SK-N-SH treated with all-trans-retinoic acid at 6 μM for 48 hours (cell line): ENCODE results near the gene ARMH1.

Source experiments
- ATAC-seq: fragments of 200-7000 bp; cut with Tn5 transposase; 3 replicates; pipeline ENCODE4 v1.9.1; 2020; ENCODE audit warnings: mild to moderate bottlenecking, moderate library complexity
- ARNTL ChIP-seq: fragments of 450-650 bp; formaldehyde crosslinking; IDR thresholded peaks from 2 replicates; pipeline ENCODE4 v1.5.0; 2020; ENCODE audit warnings: low read depth, mild to moderate bottlenecking, moderate library complexity, borderline replicate concordance
- BACH2 ChIP-seq: fragments of 250-450 bp; sonication (Bioruptor Pico); IDR thresholded peaks from 2 replicates; pipeline ENCODE4 v1.9.0; 2021; ENCODE audit warnings: mild to moderate bottlenecking, borderline replicate concordance
- CREB5 ChIP-seq: fragments of 250-450 bp; sonication (Bioruptor Pico); IDR thresholded peaks from 2 replicates; pipeline ENCODE4 v1.5.1; 2020; ENCODE audit warnings: low read depth, mild to moderate bottlenecking, moderate library complexity
- CSDC2 ChIP-seq: fragments of 250-450 bp; sonication (Bioruptor Pico); IDR thresholded peaks from 2 replicates; pipeline ENCODE4 v1.5.0; 2020; ENCODE audit warnings: mild to moderate bottlenecking, moderate library complexity
- CSRNP3 ChIP-seq: fragments of 250-450 bp; sonication (Bioruptor Pico); IDR thresholded peaks from 2 replicates; pipeline ENCODE4 v1.5.1; 2021; ENCODE audit warnings: mild to moderate bottlenecking, moderate library complexity
- ESRRG ChIP-seq: fragments of 250-450 bp; sonication (Bioruptor Pico); IDR thresholded peaks from 2 replicates; pipeline ENCODE4 v1.6.1; 2021; ENCODE audit warnings: mild to moderate bottlenecking
- GLIS3 ChIP-seq: fragments of 250-450 bp; sonication (Bioruptor Pico); IDR thresholded peaks from 2 replicates; pipeline ENCODE4 v1.5.0; 2020; ENCODE audit warnings: mild to moderate bottlenecking, moderate library complexity
- ISL1 ChIP-seq: fragments of 250-450 bp; sonication (Bioruptor Pico); IDR thresholded peaks from 2 replicates; pipeline ENCODE4 v2.1.2; 2022; ENCODE audit warnings: mild to moderate bottlenecking, moderate library complexity
- OSR1 ChIP-seq: fragments of 250-450 bp; sonication (Bioruptor Pico); IDR thresholded peaks from 2 replicates; pipeline ENCODE4 v1.8.0; 2022; ENCODE audit warnings: moderate library complexity, mild to moderate bottlenecking, inconsistent platforms
- PATZ1 ChIP-seq: fragments of 250-450 bp; sonication (Bioruptor Pico); IDR thresholded peaks from 2 replicates; pipeline ENCODE4 v1.8.0; 2020; ENCODE audit warnings: mild to moderate bottlenecking, moderate library complexity, borderline replicate concordance
- POU6F1 ChIP-seq: fragments of 250-450 bp; sonication (Bioruptor Pico); IDR thresholded peaks from 2 replicates; pipeline ENCODE4 v1.8.0; 2021; ENCODE audit warnings: low read depth, mild to moderate bottlenecking, moderate library complexity, borderline replicate concordance
- PPARA ChIP-seq: fragments of 250-450 bp; sonication (Bioruptor Pico); IDR thresholded peaks from 2 replicates; pipeline ENCODE4 v1.5.0; 2020; ENCODE audit warnings: mild to moderate bottlenecking, borderline replicate concordance
- RARB ChIP-seq: fragments of 250-450 bp; sonication (Bioruptor Pico); IDR thresholded peaks from 2 replicates; pipeline ENCODE4 v1.8.0; 2021; ENCODE audit warnings: mild to moderate bottlenecking, moderate library complexity
- SNAI2 ChIP-seq: fragments of 250-450 bp; sonication (Bioruptor Pico); IDR thresholded peaks from 2 replicates; pipeline ENCODE4 v1.5.0; 2020; ENCODE audit warnings: mild to moderate bottlenecking, moderate library complexity
- TCF4 ChIP-seq: fragments of 250-450 bp; sonication (Bioruptor Pico); IDR thresholded peaks from 2 replicates; pipeline ENCODE4 v1.8.0; 2021; ENCODE audit warnings: mild to moderate bottlenecking, moderate library complexity, borderline replicate concordance
- TOX ChIP-seq: fragments of 250-450 bp; sonication (Bioruptor Pico); IDR thresholded peaks from 2 replicates; pipeline ENCODE4 v1.8.0; 2021; ENCODE audit warnings: mild to moderate bottlenecking, moderate library complexity, borderline replicate concordance
- TSHZ2 ChIP-seq: fragments of 250-450 bp; sonication (Bioruptor Pico); IDR thresholded peaks from 2 replicates; pipeline ENCODE4 v1.5.0; 2020; ENCODE audit warnings: mild to moderate bottlenecking, moderate library complexity
- ZC3H10 ChIP-seq: fragments of 250-450 bp; sonication (Bioruptor Pico); IDR thresholded peaks from 2 replicates; pipeline ENCODE4 v1.5.1; 2021; ENCODE audit warnings: mild to moderate bottlenecking, moderate library complexity
- ZFP3 ChIP-seq: fragments of 250-450 bp; sonication (Bioruptor Pico); IDR thresholded peaks from 2 replicates; pipeline ENCODE4 v1.5.0; 2020; ENCODE audit warnings: mild to moderate bottlenecking, moderate library complexity
- ZFP30 ChIP-seq: fragments of 450-650 bp; formaldehyde crosslinking; IDR thresholded peaks from 2 replicates; pipeline ENCODE4 v1.5.0; 2022; ENCODE audit warnings: mild to moderate bottlenecking, moderate library complexity
- ZNF565 ChIP-seq: fragments of 450-650 bp; formaldehyde crosslinking; conservative IDR thresholded peaks from 2 replicates; pipeline ENCODE4 v1.5.0; 2020; ENCODE audit warnings: low read depth, mild to moderate bottlenecking, moderate library complexity
- ZNF70 ChIP-seq: fragments of 450-650 bp; formaldehyde crosslinking; IDR thresholded peaks from 2 replicates; pipeline ENCODE4 v1.5.0; 2020; ENCODE audit warnings: mild to moderate bottlenecking, moderate library complexity
- ZNF8 ChIP-seq: fragments of 450-650 bp; formaldehyde crosslinking; IDR thresholded peaks from 2 replicates; pipeline ENCODE4 v1.5.0; 2020; ENCODE audit warnings: mild to moderate bottlenecking, moderate library complexity

The ARMH1 gene

GRCh38 chr1:44677201-44677766, 2.8 kb downstream of the ARMH1 start:
- TF ChIP-seq TSHZ2 (CRISPR knock-in tag) (no peak), CSDC2 (CRISPR knock-in tag) (no peak), SNAI2 (no peak), ZNF565 (CRISPR knock-in tag) (no peak), POU6F1 (CRISPR knock-in tag) (no peak), ZNF8 (CRISPR knock-in tag) (no peak), TCF4 (no peak), ESRRG (CRISPR knock-in tag) (no peak), BACH2 (CRISPR knock-in tag) (no peak), RARB (no peak), PPARA (CRISPR knock-in tag) (no peak), ZNF70 (no peak), ARNTL (CRISPR knock-in tag) (no peak), ZFP3 (CRISPR knock-in tag) (no peak), CREB5 (no peak), TOX (CRISPR knock-in tag) (no peak), ZC3H10 (CRISPR knock-in tag) (no peak)
- no peak for ATAC-seq

GRCh38 chr1:44678120-44678519, 3.6 kb downstream of the ARMH1 start:
- no peak for TF ChIP-seq ISL1 (CRISPR knock-in tag)
- TF ChIP-seq OSR1 (CRISPR knock-in tag) = no peak
- TF ChIP-seq ZNF8 (CRISPR knock-in tag) = no peak
- no peak for TF ChIP-seq CSRNP3
- no peak for TF ChIP-seq ZFP30
- TF ChIP-seq BACH2 (CRISPR knock-in tag) = no peak
- TF ChIP-seq ZC3H10 (CRISPR knock-in tag) = no peak
- no peak for TF ChIP-seq GLIS3 (CRISPR knock-in tag)
- no peak for TF ChIP-seq RARB
- ATAC-seq = no peak

GRCh38 chr1:44678626-44679025, 4.1 kb downstream of the ARMH1 start:
- ATAC-seq = no peak
- no peak for TF ChIP-seq RARB
- no peak for TF ChIP-seq ZC3H10 (CRISPR knock-in tag)
- no peak for TF ChIP-seq PATZ1 (CRISPR knock-in tag)
- no peak for TF ChIP-seq SNAI2
- no peak for TF ChIP-seq ZFP30
- no peak for TF ChIP-seq ZNF8 (CRISPR knock-in tag)
- no peak for TF ChIP-seq GLIS3 (CRISPR knock-in tag)
- no peak for TF ChIP-seq CSDC2 (CRISPR knock-in tag)
- TF ChIP-seq TCF4 = no peak
- no peak for TF ChIP-seq ISL1 (CRISPR knock-in tag)
- TF ChIP-seq CSRNP3 = no peak
- TF ChIP-seq OSR1 (CRISPR knock-in tag) = no peak
